Stimulated activated CD8-positive, alpha-beta memory T cell treated with anti-CD3 and anti-CD28 coated beads, Interleukin-7, amount 100 ng/mL, for 4 hours (primary cell): ENCODE results near the gene FDXR.

Experiments used
- DNase-seq, 2 donors: peaks; one replicate each; pipeline ENCODE4 v3.0.0-alpha.2; 2020; ENCODE audit warnings: low read depth in 2 of 2

Gene FDXR

GRCh38 chr17:74898376-74898946, 25.7 kb upstream of the FDXR start:
- DNase-seq = no peak

GRCh38 chr17:74893936-74894671, 21.3 kb upstream of the FDXR start:
- no peak for DNase-seq

DNA sequence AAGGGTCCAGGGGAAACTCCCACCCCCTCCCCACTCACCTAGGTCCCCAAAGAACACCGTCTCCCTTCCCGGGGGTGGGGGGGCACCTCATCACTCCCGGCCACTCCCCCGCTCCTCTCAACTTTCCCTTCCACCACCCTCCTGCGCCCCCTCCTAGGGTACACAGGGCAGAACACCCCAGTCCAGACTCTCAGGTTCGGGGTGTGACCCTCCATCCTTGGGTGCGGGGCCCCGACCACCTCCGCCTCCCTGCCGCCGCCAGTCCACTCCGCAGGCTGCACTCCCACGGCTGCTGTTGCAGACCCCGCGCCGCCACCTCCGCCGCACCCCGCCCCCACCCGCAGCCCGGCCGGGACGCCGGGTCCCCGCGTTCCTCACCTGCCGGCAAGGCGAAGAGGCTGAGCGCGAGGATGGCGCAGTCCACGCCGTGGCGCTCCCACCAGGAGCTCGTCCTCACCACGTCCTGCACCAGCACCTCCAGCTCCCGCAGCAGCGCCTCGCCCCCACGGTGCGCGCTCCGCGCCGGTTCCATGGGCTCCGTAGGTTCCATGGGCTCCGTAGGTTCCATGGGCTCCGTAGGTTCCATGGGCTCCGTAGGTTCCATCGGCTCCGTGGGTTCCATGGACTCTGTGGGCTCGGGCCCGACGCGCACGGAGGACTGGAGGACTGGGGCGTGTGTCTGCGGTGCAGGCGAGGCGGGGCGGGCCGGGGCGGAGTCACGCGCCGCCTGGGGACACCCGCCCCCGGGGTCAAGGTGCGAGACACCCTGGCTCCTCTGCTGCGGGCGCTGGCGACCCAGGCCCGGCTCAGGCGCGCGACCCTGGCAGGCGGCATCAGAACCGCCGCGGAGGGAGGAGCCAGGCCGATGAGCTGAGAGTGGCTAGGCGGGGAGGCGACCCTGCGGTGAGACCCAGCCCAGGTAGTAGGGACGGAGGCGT, 20.4 kb upstream of the FDXR start, which contains the start of gene FADS6:
Gene FADS6, minus strand, starts transcription at position 660 of the 938 bp plus-strand sequence. Its CDS starts 38 bp downstream, at position 622.
- no peak for DNase-seq

DNA sequence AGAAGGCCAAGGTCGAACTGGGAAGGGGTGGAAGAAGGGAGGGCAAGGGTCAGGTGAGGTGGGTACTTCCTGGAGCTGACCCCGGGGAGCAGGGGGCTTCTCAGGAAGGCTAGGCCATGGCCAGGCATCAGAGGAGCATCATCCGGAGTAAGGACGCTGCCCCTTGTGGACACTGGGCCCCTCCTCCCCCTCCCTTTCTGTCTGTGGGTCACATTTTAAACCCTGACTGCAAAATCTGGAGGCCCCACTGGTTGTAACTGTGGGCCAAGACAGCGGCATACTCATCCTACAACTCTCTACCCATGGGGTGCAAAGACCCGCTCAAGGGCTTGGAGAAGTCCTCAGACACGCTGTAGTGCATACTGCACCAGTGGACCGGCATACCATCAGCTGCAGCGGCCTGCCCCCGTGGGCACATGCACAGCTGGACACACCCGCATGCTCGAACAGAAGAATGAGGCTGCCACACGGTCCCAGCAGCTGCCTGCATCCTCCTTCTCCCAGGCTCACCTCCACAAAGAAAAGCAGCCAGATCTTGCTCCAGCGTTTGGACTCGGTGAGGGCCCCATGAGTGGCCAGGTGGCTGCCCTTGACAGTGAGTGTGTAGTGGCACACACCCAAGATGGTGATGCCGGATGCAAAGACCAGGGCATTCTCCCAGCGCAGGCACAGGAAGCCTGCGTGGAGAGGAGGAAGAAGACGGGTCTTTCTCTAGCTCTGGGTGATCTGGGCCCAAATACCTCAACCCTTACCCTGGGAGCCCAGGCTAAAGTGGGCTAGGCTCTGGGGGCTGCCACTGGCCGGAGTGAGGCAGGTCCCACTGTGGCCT, 19.4 kb upstream of the FDXR start:
- DNase-seq = no peak

DNA sequence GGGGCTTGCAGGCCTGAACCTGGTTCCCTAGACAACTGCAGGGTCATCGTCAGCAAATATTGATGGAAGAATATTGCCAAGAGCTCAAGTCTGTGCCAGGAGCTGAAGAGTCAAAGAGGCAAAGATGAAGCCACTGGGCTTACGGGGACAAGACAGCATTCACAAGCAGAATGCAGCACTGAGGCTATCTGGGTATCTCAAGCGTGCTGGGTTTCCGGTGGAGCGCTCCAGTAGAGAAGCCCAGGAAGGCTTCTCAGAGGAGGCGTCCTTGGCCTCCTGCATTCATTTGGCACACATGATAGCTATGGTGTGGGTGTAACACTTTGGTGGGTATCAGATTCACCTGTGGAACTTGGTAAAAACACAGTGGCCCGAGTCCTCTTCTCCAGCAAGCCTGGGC, 17.8 kb upstream of the FDXR start:
- no peak for DNase-seq

- no peak for DNase-seq
Measured at GRCh38 chr17:74888469-74888868, 15.7 kb upstream of the FDXR start.

GRCh38 chr17:74883241-74883745, 10.5 kb upstream of the FDXR start:
- DNase-seq = no peak

DNA sequence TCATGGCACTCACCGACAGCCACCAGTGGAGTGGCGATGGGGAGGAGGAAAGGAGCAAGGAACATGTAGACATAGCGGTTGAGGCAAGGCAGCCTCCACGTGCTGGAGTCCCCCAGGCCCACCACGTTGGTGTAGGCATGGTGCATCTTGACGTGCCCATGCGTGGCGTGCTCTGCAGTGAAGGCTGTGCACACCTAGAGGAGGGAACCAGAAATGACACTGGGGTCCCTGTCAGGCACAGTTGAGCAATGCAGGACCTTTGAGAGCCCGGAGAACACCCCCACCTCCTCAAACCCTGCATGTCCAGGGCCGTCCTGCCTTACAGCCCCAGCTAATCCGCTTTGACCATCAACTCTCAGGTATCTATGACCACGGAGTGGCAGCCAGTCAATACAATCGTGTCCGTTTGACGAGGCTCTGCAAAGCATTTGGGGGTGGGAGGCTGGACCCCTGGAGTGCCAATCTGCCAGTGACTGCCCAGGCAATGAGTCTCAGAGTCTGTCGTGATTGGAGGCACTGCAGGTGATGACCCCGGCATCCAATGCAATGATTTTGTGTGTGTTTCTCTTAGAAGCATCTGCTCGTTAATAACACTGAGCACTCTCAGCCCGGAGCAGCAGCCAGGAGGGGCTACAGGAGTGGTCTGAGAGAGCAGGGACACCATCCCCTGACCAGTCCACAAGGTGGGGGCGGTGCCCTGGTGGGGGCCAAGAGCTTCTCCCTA, 9.9 kb upstream of the FDXR start:
- no peak for DNase-seq

DNA sequence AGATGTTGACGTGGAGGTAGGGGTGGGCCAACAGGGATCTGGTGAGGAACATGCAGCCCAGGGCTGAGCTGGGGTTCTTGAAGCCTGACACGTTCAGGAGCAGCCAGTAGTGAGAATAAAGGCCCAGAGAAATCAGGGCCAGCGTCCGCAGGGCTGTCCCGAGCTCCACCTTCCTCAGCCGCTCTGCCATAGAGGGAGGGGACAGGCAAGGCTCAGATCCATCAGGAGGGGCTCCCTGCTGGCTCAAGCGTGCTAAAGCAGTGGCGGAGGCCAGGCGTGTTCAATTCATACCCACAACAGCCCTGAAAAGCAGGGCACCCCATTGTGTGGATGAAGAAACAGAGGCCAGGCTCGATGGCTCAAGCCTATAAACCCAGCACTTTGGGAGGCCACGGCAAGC, 8.3 kb upstream of the FDXR start:
- DNase-seq = no peak

GRCh38 chr17:74879308-74879707, 6.5 kb upstream of the FDXR start:
- DNase-seq = no peak

DNA sequence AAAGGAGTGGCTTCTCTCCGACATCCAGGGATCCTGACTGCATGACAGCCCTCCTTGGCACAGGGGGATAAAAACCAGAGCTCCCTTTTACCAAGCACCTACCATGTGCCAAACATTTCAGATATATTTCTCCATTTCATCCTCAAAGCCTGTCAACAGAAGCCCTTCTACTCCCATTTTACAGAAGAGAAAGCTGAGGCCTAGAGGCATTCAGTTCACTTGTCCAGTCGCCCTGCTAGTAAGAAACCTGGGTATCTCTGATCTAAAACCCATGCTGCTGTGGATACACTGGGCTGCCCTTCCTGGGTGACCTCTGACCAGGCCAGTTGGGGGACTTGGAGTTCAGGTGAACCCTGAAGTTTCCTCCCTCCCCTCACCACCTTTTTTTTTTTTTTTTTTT, 5.9 kb upstream of the FDXR start:
- DNase-seq = no peak

DNA sequence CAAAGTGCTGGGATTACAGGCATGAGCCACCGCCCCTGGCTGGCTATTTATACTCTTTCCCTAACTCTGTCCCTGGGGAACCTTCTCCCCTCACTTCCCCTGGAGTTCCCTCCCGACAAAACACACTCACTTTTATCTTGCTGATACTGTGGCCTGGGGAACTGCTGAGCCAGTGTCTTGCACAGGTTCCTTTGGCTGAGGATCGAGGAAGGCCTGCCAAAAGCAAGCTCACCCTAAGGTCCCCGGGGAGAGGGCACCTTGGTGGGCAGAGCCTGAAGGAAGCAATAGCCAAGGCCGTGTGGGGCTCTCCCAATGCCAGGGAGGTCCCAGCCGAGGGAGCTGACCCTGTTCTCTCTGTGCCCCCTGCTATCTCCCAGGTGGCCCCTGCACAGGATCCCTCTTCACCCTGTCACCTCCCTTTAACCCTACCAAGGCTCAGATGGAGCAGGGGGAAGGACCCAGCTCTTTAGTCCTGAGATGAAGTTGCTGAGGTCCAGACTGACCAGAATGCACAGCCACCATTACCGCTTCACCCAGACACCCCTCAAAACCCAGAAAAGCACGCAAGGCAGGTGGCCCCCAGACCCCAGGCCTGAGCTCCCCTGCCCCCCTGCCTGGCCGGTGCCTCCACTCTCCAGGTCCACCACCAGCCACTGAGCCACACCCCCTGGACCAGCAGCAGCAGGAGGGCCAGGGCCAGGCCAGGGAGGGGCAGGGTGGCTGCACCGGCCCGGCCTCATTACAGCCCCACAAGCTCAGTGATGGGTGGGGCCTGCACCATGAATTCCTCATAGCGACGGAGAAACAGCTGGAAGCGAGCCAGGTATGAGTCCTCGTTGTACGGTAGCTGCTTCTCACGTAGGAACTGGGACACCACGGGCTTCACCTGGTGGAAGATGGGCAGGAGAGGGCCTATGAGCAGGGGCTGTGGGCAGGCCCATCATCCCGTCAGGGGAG, 5.1 kb upstream of the FDXR start:
- no peak for DNase-seq

GRCh38 chr17:74875977-74876593, 3.3 kb upstream of the FDXR start:
- no peak for DNase-seq

DNA sequence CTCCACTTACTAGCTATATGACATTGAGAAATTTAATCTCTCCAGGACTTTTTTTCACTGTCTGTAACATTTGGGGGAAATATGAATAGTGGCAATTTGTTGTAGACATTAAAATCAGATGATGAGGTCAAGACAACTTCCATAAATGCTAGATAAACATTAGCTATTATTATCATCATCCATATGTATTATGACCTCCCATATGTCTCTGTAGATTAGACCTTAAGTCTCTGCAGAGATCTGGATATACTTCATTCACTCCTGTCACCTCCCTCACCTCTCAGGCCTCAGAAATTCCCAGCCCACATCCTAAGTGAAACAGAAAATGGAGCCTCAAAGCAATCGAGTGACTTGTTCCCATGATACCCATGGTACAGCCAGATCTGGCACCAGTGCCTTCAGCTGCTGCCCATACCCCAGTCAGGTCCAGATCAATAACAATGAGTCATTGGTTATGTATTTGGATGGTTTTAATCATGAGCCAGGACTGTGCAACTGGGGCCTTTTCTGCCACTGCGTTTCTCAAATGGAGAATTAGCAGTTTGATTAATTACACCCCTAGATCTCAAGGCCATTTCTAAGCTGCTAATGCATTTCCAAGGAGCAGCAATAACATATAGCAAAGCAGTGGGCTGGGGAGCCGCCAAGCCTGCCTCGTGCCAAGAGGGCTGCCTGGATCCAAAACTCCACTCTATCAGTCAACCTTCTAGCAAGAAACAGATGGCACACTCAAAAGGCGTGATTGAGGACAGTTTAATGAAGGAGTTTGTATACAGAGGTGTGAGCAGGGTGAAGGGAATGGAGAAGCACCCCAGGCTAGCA, 2.6 kb upstream of the FDXR start:
- no peak for DNase-seq

GRCh38 chr17:74874615-74875037, 1.8 kb upstream of the FDXR start:
- DNase-seq = no peak

DNA sequence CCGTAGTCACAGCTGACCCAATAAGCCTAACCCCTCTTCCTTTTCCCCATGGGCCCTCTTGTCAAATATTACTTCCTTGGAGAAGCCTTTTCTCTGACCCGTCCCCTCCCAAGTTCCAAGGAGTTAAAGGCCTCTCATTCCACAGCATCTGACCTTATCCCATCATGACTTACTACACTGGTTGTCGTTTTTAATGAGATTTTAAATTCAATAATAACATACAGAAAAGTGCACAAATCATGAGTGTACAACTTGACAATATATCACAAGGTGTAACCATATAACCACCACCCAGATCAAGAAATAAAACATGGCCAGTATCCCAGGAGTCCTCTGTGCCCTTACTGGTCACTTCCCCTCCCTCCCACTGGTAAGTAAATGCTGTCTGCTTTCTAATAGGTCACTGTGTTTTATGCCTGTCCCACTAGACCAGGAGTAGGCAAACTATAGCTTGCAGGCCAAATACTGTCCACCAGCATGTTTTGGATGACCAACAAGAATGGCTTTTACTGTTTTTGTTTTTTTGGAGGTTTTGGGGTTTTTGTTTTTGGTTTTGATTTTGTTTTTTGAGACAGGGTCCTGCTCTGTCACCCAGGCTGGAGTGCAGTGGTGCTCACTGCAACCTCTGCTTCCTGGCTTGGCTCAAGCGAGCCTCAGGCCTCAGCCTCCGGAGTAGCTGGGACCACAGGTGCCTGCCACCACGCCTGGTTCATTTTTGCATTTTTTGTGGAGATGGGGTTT, 1.2 kb upstream of the FDXR start:
- no peak for DNase-seq

DNA sequence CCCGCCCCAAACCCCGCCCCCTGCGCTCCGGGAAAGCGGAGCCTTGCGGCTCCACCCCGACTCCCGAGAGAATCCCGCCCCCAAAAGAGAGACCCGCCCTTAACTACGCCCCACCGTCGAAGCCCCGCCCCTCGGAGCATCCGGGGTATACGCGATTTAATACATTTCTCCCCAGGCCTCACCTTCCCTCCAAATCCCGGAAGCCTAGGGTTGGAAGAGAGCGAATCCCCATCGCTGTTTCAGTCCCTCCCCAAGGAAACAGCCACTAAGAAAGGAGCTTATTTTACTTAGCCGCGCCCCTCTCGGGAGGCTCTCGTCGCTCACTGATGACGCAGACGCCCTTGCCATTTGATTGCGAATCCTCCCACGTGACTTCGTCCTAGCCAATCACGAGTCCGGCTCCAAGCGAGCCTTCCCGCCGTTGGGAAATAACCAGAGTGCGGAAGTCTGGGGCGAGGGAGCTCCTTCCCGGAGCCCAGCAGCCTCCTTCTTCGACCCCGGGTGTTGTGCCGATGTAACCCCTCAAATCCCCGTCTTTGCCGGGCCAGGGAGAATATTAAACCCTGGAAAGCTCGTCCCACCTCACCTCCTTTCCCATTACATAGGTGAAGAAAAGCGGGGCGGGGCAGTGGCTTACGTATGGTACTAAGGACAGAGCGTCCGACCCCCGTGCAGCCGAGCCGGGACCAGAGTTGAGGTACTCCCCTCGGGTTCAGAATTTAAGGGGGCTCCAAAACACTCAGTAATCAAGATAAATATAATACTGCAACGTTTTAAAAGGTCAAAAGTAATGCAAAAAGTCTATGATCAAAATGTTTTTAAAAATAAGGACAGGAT, 461 bp upstream of the FDXR start:
- DNase-seq = peak; percentile 97 to 99
